T-helper 2 cell (primary cell): ENCODE measurements around the gene SLC25A43.

Experiments used
- DNase-seq, 5 experiments: peaks; one replicate each; pipeline versions ENCODE4 v3.0.0 to v3.0.0-alpha.2; 2012 to 2022

SLC25A43 gene

GRCh38 chrX:119500061-119500800 is 101.1 kb downstream of the SLC25A43 start:
- no peak for DNase-seq

DNA sequence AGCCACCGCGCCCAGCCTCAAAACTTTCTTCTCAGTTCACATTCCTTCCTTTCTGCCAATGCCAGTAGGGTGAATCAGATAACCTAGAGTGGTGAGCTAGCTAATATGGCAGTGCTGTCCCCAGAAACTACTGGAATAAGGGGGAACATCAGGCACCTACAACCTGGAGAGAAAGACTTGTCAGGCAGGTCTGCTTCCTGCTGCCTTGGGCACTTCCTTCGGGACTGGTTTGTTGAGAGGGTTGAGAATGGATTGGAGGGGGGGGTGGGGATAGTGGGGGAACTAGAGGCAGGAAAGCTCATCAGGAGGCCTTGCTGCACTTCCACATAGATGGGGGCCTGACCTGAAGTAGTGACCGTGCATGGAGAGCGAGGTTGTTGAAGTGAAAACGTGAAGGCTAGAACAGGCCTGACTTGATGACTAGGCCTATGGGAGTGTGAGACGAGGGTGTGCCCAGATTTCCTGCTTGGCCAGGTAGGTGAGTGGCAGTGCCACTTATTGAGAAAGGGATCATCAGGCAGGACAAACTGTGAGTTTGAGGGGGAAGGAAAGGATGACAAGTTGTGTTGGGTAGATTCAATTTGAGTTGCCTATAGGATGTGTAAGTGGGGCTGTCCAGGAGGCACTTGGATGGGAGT is 102.5 kb downstream of the SLC25A43 start:
- DNase-seq, result no peak

DNA sequence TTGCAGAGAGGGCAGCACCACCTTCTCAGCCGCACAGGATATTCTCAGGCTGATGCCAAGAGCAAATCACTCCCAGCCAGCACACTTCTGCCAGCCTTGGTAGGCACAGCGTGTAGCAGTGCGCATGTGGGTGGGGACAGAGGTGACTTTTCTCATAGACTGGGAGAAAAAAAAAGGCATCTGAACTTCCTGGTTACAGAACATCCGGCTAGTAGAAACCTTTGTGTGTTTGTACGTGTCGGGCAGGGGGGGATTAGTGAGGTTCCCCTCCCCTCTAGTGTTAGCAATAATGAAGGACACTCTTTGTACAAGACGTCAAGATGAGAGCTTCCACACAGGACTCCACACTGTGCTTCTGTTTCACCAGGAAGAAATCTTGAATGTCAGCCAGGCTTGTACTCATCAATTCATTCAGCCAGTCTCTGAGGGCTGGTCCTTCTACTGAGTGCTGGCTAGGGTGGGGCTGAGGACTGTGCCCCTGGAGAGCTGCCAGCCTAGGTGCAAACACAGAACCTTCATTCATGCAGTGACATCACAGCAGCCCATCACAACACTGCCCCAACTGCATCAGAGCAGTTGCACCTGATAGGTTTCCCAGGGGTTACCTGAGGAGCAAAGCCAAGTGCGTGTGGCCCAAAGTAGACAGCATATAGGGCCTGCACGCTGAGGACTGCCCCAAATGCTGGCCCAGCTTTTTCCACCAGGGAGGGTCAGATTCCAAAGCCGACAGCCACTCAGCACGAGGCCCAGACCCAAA is 103.8 kb downstream of the SLC25A43 start:
- DNase-seq, result peak in 2 of 5 experiments; percentile 27 to 49

DNA sequence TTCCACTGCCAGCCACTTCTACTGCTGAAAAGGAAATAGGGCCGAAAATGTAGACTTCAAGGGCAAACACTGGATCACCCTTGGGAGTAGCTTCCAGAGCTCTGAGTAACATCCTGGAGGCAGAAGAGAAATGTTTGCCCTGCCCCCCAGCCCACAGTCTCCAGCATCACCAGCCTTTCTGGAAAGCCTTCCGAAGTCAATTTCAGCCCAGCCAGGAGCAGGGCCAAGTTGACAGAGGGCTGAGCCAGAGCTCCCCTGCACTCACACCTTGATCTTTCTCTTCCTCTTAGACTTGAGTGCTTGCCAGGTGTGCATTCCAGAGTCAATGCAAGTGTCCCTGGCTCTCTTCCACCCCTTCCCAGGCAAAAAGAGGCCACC is 104.3 kb downstream of the SLC25A43 start:
- DNase-seq, result no peak
